Osteoblast (primary cell): ENCODE data around the gene NUP107. TPM values are rescaled to one million over a fixed set of nuclear protein-coding genes. Genes with fewer than 3 reads are reported as not detected.

Source experiments
- DNase-seq: peaks from one replicate; pipeline ENCODE4 v3.0.0; 2011; ENCODE audit warnings: low spot score, mixed read lengths; ENCODE audit not compliant: insufficient read length; ENCODE audit errors: missing footprints
- H2AFZ ChIP-seq: 2 replicates; pipeline ENCODE4 v1.6.0; 2011; ENCODE audit warnings: mild to moderate bottlenecking, low read length
- H3K27ac ChIP-seq: 2 replicates; pipeline ENCODE4 v1.5.1; 2011; ENCODE audit warnings: mild to moderate bottlenecking, low read depth, low read length, moderate library complexity
- H3K27me3 ChIP-seq: 2 replicates; pipeline ENCODE4 v1.6.0; 2012; ENCODE audit warnings: mild to moderate bottlenecking, control low read depth, inconsistent platforms, low read length, moderate library complexity; ENCODE audit not compliant: insufficient read depth
- H3K36me3 ChIP-seq: 2 replicates; pipeline ENCODE4 v1.5.1; 2011; ENCODE audit warnings: mild to moderate bottlenecking, low read length, control low read depth, moderate library complexity; ENCODE audit not compliant: insufficient read depth
- H3K4me1 ChIP-seq: 2 replicates; pipeline ENCODE4 v1.5.1; 2011; ENCODE audit warnings: mild to moderate bottlenecking, low read length, control low read depth, moderate library complexity; ENCODE audit not compliant: insufficient read depth
- H3K4me2 ChIP-seq: 2 replicates; pipeline ENCODE4 v1.6.0; 2011; ENCODE audit warnings: mild to moderate bottlenecking, low read length; ENCODE audit not compliant: insufficient read depth
- H3K4me3 ChIP-seq: fragments of 200-600 bp; sonication (generic); 3 replicates; pipeline ENCODE4 v1.5.1; 2012; ENCODE audit warnings: mild to moderate bottlenecking, low read length, inconsistent platforms; ENCODE audit not compliant: insufficient read depth
- H3K79me2 ChIP-seq: 2 replicates; pipeline ENCODE4 v1.6.0; 2012; ENCODE audit warnings: mild to moderate bottlenecking, low read length, control low read depth, inconsistent platforms; ENCODE audit not compliant: insufficient read depth
- H3K9me3 ChIP-seq: 2 replicates; pipeline ENCODE4 v1.5.1; 2011; ENCODE audit warnings: low read depth, low read length, control low read depth
- H4K20me1 ChIP-seq: 2 replicates; pipeline ENCODE4 v1.6.0; 2012; ENCODE audit warnings: mild to moderate bottlenecking, low read length, control low read depth; ENCODE audit not compliant: insufficient read depth
- total RNA-seq: library from RNA; depleted of rRNA; stranded (reverse); fragments of >200 nt; gene quantifications from 2 replicates; pipeline ENCODE4 v1.2.3, GENCODE V29; 2012
- TF ChIP-seq, protein P1 (sequence below): IDR thresholded peaks from 2 replicates; pipeline ENCODE4 v1.5.1; 2011; ENCODE audit warnings: mild to moderate bottlenecking, low read depth, low read length, moderate library complexity; ENCODE audit errors: extremely low read depth

Gene NUP107
- total RNA-seq, 1 donor, result 43.8 TPM

GRCh38 chr12:68745904-68746571, 59.3 kb downstream of the NUP107 start, which contains the start of gene SLC35E3:
TSS of gene SLC35E3 (plus strand) at chr12:68746176. CDS start at chr12:68746378, 202 bp downstream.
- Histone ChIP-seq H4K20me1 (no peaks in the 10 kb centered on the region), H3K27ac (peak within 1 kb of the TSS; percentile 75), H3K4me1 (peaks cover 7% of the 10 kb centered on the region), H3K9me3 (no peaks in the 10 kb centered on the region), H3K27me3 (no peaks in the 10 kb centered on the region), H3K79me2 (peaks cover 31% of the 10 kb centered on the region), H3K4me3 (peak within 1 kb of the TSS; percentile 81), H3K36me3 (peaks cover 5% of the 10 kb centered on the region), H2AFZ (peak within 1 kb of the TSS; percentile 94), H3K4me2 (peak within 1 kb of the TSS; percentile 95)
- DNase-seq, result peak; percentile 98
- TF ChIP-seq, protein P1, sequence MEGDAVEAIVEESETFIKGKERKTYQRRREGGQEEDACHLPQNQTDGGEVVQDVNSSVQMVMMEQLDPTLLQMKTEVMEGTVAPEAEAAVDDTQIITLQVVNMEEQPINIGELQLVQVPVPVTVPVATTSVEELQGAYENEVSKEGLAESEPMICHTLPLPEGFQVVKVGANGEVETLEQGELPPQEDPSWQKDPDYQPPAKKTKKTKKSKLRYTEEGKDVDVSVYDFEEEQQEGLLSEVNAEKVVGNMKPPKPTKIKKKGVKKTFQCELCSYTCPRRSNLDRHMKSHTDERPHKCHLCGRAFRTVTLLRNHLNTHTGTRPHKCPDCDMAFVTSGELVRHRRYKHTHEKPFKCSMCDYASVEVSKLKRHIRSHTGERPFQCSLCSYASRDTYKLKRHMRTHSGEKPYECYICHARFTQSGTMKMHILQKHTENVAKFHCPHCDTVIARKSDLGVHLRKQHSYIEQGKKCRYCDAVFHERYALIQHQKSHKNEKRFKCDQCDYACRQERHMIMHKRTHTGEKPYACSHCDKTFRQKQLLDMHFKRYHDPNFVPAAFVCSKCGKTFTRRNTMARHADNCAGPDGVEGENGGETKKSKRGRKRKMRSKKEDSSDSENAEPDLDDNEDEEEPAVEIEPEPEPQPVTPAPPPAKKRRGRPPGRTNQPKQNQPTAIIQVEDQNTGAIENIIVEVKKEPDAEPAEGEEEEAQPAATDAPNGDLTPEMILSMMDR, result no peak

GRCh38 chr12:68746572-68747180, 59.9 kb downstream of the NUP107 start:
- peaks cover 5% of the 10 kb centered on the region for H3K36me3 ChIP-seq
- no peaks in the 10 kb centered on the region for H3K9me3 ChIP-seq
- TF ChIP-seq, protein P1, result no peak
- H3K79me2 ChIP-seq, result peaks cover 31% of the 10 kb centered on the region
- peak overlapping the region; percentile 94 for H2AFZ ChIP-seq
- no peaks in the 10 kb centered on the region for H4K20me1 ChIP-seq
- H3K27ac ChIP-seq, result peak overlapping the region; percentile 75
- DNase-seq, result peak; percentile 94
- H3K4me1 ChIP-seq, result peaks cover 7% of the 10 kb centered on the region
- no peaks in the 10 kb centered on the region for H3K27me3 ChIP-seq
- H3K4me3 ChIP-seq, result peak overlapping the region; percentile 81
- peak overlapping the region; percentile 95 for H3K4me2 ChIP-seq

DNA sequence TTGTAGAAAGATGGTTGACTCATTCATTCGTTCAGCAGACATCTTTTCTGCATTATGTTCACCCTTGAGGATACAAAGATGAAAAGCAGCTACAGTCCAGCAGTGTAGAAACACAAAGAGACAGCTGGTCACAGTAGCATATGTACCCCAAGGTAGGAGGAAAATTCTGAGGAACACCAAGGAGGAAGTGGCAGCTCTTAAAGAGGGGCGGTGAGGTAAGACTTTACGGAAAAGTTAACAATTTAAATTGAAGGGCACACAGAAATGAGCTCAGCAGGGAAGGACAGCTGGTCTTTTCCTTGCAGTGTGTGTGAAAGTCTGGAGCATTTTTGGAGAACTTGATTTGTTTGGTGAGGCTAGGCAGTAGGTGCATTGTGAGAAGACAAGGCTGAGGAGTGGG, 62.7 kb downstream of the NUP107 start:
- H3K36me3 ChIP-seq, result peaks cover 15% of the 10 kb centered on the region
- H3K4me1 ChIP-seq, result peaks cover 7% of the 10 kb centered on the region
- H3K4me2 ChIP-seq, result no peak overlapping the region
- no peaks in the 10 kb centered on the region for H4K20me1 ChIP-seq
- TF ChIP-seq, protein P1, result no peak
- DNase-seq, result no peak
- no peaks in the 10 kb centered on the region for H3K27me3 ChIP-seq
- H3K9me3 ChIP-seq, result no peaks in the 10 kb centered on the region
- no peak overlapping the region for H3K27ac ChIP-seq
- no peak overlapping the region for H2AFZ ChIP-seq
- H3K4me3 ChIP-seq, result no peak overlapping the region
- H3K79me2 ChIP-seq, result peaks cover 31% of the 10 kb centered on the region

GRCh38 chr12:68749861-68750260, 63.1 kb downstream of the NUP107 start:
- no peak for DNase-seq
- Histone ChIP-seq H3K27ac (no peak overlapping the region), H3K36me3 (peaks cover 17% of the 10 kb centered on the region), H3K27me3 (no peaks in the 10 kb centered on the region), H3K4me2 (no peak overlapping the region), H3K4me3 (no peak overlapping the region), H3K9me3 (no peaks in the 10 kb centered on the region), H2AFZ (no peak overlapping the region), H3K4me1 (peaks cover 7% of the 10 kb centered on the region), H4K20me1 (no peaks in the 10 kb centered on the region), H3K79me2 (peaks cover 31% of the 10 kb centered on the region)
- TF ChIP-seq, protein P1, result no peak
